Prostate gland (tissue), 2 donors: Measurements from ENCODE around the gene ADCY3. TPM values are rescaled to one million over a fixed set of nuclear protein-coding genes. Genes with fewer than 3 reads are reported as not detected.
A peak's percentile ranks its signal among the peaks of the same experiment; 100 is the strongest.

Experiments
- DNase-seq: peaks from one replicate; pipeline ENCODE4 v3.0.0-alpha.2; 2019; ENCODE audit warnings: low spot score
- H3K27ac ChIP-seq, 2 donors: fragments of 200-600 bp; sonication (generic); 2 replicates each; pipeline ENCODE4 v1.5.1; 2017 to 2019
- H3K27me3 ChIP-seq: fragments of 200-600 bp; sonication (generic); replicated peaks from 2 replicates; pipeline ENCODE4 v1.5.1; 2019; ENCODE audit not compliant: insufficient read depth
- H3K36me3 ChIP-seq, 2 donors: fragments of 200-600 bp; sonication (generic); 1 replicate in 1 of 2; 2 replicates in 1 of 2; pipeline versions ENCODE4 v1.5.1 to v1.8.1; 2017 to 2019
- H3K4me1 ChIP-seq: fragments of 200-600 bp; sonication (generic); replicated peaks from 2 replicates; pipeline ENCODE4 v1.5.1; 2019
- H3K4me3 ChIP-seq, 2 donors: fragments of 200-600 bp; sonication (generic); 2 replicates each; pipeline ENCODE4 v1.5.1; 2017 to 2019
- H3K9me3 ChIP-seq: fragments of 200-600 bp; sonication (generic); 2 replicates; pipeline ENCODE4 v1.5.1; 2017
- CTCF ChIP-seq, 4 experiments: fragments of 200-600 bp in 2 of 4; fragments of 450-650 bp in 2 of 4; sonication (generic) in 2 of 4; IDR thresholded peaks; 1 replicate in 3 of 4; 2 replicates in 1 of 4; pipeline ENCODE4 v1.5.1; 2016 to 2019; ENCODE audit warnings: antibody characterized with exemption in 4 of 4, mild to moderate bottlenecking in 2 of 4, moderate library complexity in 2 of 4
- POLR2A ChIP-seq: fragments of 450-650 bp; IDR thresholded peaks from one replicate; pipeline ENCODE4 v1.6.1; 2016; ENCODE audit warnings: antibody characterized with exemption, mild to moderate bottlenecking
- POLR2AphosphoS5 ChIP-seq: sonication (generic); formaldehyde crosslinking; IDR thresholded peaks from one replicate; pipeline ENCODE4 v1.6.1; 2017; ENCODE audit warnings: antibody characterized with exemption
- WGBS: methylation state at CpG from one replicate; pipeline ENCODE4 v1.1.5; 2018; 5-methylcytosine and 5-hydroxymethylcytosine counted together
- intact Hi-C: fragments of 100-400 bp; cut with DNase I; formaldehyde crosslinking; loops from one replicate; pipeline ENCODE4 v1.14.2; 2022
- total RNA-seq, 2 donors: library from RNA; depleted of rRNA; stranded (reverse); fragments of >200 nt; gene quantifications; one replicate each; pipeline ENCODE4 v1.1.0, GENCODE V29; 2016

ADCY3 gene
- total RNA-seq, 2 donors from 2014 or later, result 20.8 to 44.3 TPM

GRCh38 chr2:24827321-24828237 lies 92.5 kb downstream of the ADCY3 start:
- peak; percentile 38 for TF ChIP-seq POLR2AphosphoS5
- no peak for TF ChIP-seq POLR2A
- TF ChIP-seq CTCF (IDR thresholded peaks at IDR 0.05), result peak in 3 of 4 experiments; percentile 87 to 91 (median 87)
- DNase-seq, result peak; percentile 79
- no peak overlapping the region for H3K27ac ChIP-seq
- H3K4me1 ChIP-seq, result no peaks in the 10 kb centered on the region
- intact Hi-C loops, result loop anchor here (1.0 kb wide), 1 partner anchor 417 kb away; no protein-coding TSS in a partner anchor
- 28% methylated on average over 30 of the region's 30 CpGs for WGBS
- H3K4me3 ChIP-seq, result no peak overlapping the region
- no peaks in the 10 kb centered on the region for H3K36me3 ChIP-seq
- H3K27me3 ChIP-seq, result no peaks in the 10 kb centered on the region
- no peaks in the 10 kb centered on the region for H3K9me3 ChIP-seq

GRCh38 chr2:24826773-24827145 lies 93.3 kb downstream of the ADCY3 start:
- H3K4me1 ChIP-seq, result no peaks in the 10 kb centered on the region

DNA sequence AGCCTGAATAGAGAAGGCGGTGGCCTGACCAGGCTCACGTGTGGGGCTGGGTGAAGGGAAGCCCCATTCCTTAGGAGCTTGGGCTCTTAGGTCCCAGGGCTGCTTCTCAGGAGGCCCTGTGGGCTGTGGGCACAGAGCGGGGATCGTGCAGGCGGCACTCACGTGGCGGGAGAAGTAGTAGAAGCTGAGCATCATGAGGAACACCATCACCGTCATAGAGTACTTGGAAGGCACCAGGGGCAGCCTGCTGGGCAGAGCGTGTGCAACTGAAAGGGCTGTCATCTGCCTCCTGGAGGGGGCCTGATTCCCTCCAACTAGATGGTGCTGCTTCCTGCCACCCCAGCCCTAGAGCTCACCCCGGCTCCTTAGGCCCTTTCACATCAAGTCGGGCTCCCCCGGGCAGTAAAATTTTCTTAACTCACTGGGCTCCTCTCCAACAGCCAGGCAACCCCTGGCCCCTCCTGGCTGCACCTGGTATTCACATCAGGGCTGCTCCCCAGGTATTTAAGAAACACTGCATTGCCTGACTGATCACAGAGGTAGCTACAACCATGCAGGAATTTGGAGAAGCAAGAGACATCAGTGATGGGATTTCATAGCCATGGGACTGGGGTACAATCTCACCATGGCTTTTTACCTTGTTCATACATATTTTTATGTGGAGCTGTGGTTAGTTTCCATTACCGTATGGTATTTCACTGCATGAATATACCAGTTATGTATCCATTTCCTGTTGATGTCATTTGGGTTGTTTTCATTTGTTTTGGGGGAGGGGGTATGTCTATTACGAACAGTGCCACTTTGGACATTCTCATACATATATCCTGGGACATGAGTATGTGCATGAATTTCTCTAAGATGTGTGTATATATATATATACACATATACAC lies 93.9 kb downstream of the ADCY3 start:
- no peak for TF ChIP-seq POLR2AphosphoS5
- no peak for TF ChIP-seq CTCF (IDR thresholded peaks at IDR 0.05)
- TF ChIP-seq POLR2A, result no peak
- Histone ChIP-seq H3K27ac (no peak overlapping the region), H3K27me3 (no peaks in the 10 kb centered on the region), H3K4me3 (no peak overlapping the region), H3K4me1 (no peaks in the 10 kb centered on the region), H3K36me3 (no peaks in the 10 kb centered on the region), H3K9me3 (no peaks in the 10 kb centered on the region)
- no peak for DNase-seq
- intact Hi-C loops, result no loop called here
- 88% methylated on average over 14 of the region's 14 CpGs for WGBS

More at GRCh38 chr2:24826773-24827145, 93.3 kb downstream of the ADCY3 start:
- Histone ChIP-seq H3K27ac (no peak overlapping the region), H3K27me3 (no peaks in the 10 kb centered on the region), H3K4me3 (no peak overlapping the region), H3K9me3 (no peaks in the 10 kb centered on the region), H3K36me3 (no peaks in the 10 kb centered on the region)
- TF ChIP-seq CTCF (IDR thresholded peaks at IDR 0.05) (no peak), POLR2AphosphoS5 (no peak), POLR2A (no peak)
- no peak for DNase-seq
- intact Hi-C loops, result loop anchor here (1.0 kb wide), 1 partner anchor 416 kb away; no protein-coding TSS in a partner anchor
- WGBS, result 48% methylated on average over 5 of the region's 5 CpGs

DNA sequence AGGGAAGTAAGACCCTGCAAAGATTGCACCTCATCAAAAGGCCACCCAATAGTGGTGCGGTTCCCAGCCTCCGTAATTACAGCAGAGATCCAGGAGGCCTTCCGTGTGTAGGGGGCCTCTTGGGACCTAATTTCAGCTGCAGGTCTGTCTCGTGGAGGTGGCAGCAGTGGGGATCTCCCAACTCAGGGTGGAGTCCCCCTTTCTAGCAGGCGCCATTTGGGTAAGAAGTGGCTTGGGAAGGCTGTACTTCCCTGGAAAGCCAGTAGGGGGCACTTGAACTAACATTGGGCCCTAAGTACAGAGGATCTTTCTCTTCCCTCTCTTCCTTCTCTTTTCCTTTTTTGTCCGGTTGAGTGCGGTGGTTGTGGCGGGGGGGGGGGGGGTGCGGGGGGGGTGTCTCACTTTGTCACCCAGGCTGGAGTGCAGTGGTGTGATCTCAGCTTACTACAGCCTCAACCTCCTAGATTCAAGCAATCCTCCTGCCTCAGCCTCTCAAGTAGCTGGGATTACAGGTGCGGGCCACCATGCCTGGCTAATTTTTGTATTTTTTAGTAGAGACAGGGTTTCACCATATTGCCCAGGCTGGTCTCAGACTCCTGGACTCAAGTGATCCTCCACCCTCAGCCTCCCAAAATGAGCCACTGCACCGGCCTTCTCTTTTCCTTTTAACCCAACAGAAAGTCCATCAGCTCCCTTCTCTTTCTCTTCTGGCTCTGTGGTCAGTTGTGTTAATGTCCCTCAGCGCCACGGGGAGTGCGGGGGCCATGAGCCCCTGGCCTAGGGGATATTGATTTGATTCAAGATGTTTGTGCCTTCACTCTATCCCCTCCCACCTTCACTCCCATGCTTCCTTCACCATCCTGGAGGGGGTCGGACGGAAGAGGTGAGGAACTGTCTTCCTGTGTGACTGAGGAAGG lies 94.8 kb downstream of the ADCY3 start:
- no peaks in the 10 kb centered on the region for H3K9me3 ChIP-seq
- TF ChIP-seq POLR2AphosphoS5 (no peak), POLR2A (no peak), CTCF (IDR thresholded peaks at IDR 0.05) (no peak)
- H3K4me3 ChIP-seq, result no peak overlapping the region
- H3K27me3 ChIP-seq, result no peaks in the 10 kb centered on the region
- no peaks in the 10 kb centered on the region for H3K4me1 ChIP-seq
- no peak for DNase-seq
- intact Hi-C loops, result no loop called here
- 83% methylated on average over 16 of the region's 16 CpGs for WGBS
- no peaks in the 10 kb centered on the region for H3K36me3 ChIP-seq
- H3K27ac ChIP-seq, result no peak overlapping the region
